COLO829 (cell line): ENCODE results near the gene ZBTB21.

ENCODE experiments used
- DNase-seq: peaks from one replicate; pipeline ENCODE4 v3.0.0; 2012; ENCODE audit warnings: low spot score

The ZBTB21 gene

GRCh38 chr21:42039911-42040351 is 29.8 kb upstream of the ZBTB21 start:
- DNase-seq: no peak

GRCh38 chr21:42039470-42039901 is 29.3 kb upstream of the ZBTB21 start:
- DNase-seq: no peak

- no peak for DNase-seq
Measured at GRCh38 chr21:42038826-42039425, 28.8 kb upstream of the ZBTB21 start.

- DNase-seq: no peak
Measured at GRCh38 chr21:42038393-42038792, 28.2 kb upstream of the ZBTB21 start.

- no peak for DNase-seq
Measured at GRCh38 chr21:42037943-42038342, 27.8 kb upstream of the ZBTB21 start.

GRCh38 chr21:42037516-42037915 is 27.4 kb upstream of the ZBTB21 start:
- DNase-seq: no peak

- DNase-seq: no peak
Measured at GRCh38 chr21:42036313-42036712, 26.2 kb upstream of the ZBTB21 start.

- DNase-seq: no peak
Measured at GRCh38 chr21:42032968-42033367, 22.8 kb upstream of the ZBTB21 start.

- no peak for DNase-seq
Measured at GRCh38 chr21:42032266-42032665, 22.1 kb upstream of the ZBTB21 start.

GRCh38 chr21:42031816-42032215 is 21.7 kb upstream of the ZBTB21 start:
- DNase-seq: no peak

GRCh38 chr21:42031241-42031640 is 21.1 kb upstream of the ZBTB21 start:
- DNase-seq: no peak

- no peak for DNase-seq
Measured at GRCh38 chr21:42030311-42030710, 20.2 kb upstream of the ZBTB21 start.

- no peak for DNase-seq
Measured at GRCh38 chr21:42028766-42029425, 18.7 kb upstream of the ZBTB21 start.

- DNase-seq: no peak
Measured at GRCh38 chr21:42027822-42028765, 17.9 kb upstream of the ZBTB21 start.

GRCh38 chr21:42027085-42027821 is 17.1 kb upstream of the ZBTB21 start:
- no peak for DNase-seq

GRCh38 chr21:42026082-42026435 is 15.9 kb upstream of the ZBTB21 start:
- no peak for DNase-seq

- no peak for DNase-seq
Measured at GRCh38 chr21:42025376-42026081, 15.4 kb upstream of the ZBTB21 start.

GRCh38 chr21:42022906-42023305 is 12.7 kb upstream of the ZBTB21 start:
- no peak for DNase-seq

GRCh38 chr21:42022091-42022430 is 11.9 kb upstream of the ZBTB21 start:
- no peak for DNase-seq

GRCh38 chr21:42021371-42022090 is 11.4 kb upstream of the ZBTB21 start:
- no peak for DNase-seq

- no peak for DNase-seq
Measured at GRCh38 chr21:42019706-42020105, 9.5 kb upstream of the ZBTB21 start.
